ENCODE results near the gene IFNGR2. TPM values are rescaled to one million over a fixed set of nuclear protein-coding genes. Genes with fewer than 3 reads are reported as not detected.

IFNGR2 gene
- total RNA-seq, result 53.1 TPM

GRCh38 chr21:33403128-33403785, at the start of gene IFNGR2:
TSS of gene IFNGR2 (plus strand) at chr21:33403413. CDS start at chr21:33403544, 131 bp downstream.

GRCh38 chr21:33479679-33480480, 76.7 kb downstream of the IFNGR2 start, which contains the start of gene TMEM50B:
TSS of gene TMEM50B (minus strand) at chr21:33479974. CDS start at chr21:33468885, 11,089 bp downstream.

Other genes with a start within 250 kb of the IFNGR2 start
- gene IFNAR2, start 173.5 kb upstream of the IFNGR2 start, total RNA-seq, result 12.8 TPM
- 20.7 TPM for gene IL10RB, start 137.0 kb upstream of the IFNGR2 start, total RNA-seq
- gene IFNAR1, start 78.4 kb upstream of the IFNGR2 start, total RNA-seq, result 51.9 TPM
- 87.6 TPM for gene TMEM50B, start 76.6 kb downstream of the IFNGR2 start, total RNA-seq
- 3.2 TPM for gene DNAJC28, start 88.3 kb downstream of the IFNGR2 start, total RNA-seq
- 94.7 TPM for gene GART, start 138.7 kb downstream of the IFNGR2 start, total RNA-seq
- 373 TPM for gene SON, start 139.6 kb downstream of the IFNGR2 start, total RNA-seq
- gene DONSON, start 185.3 kb downstream of the IFNGR2 start, total RNA-seq, result 18.5 TPM
- 80.0 TPM for gene CRYZL1, start 238.3 kb downstream of the IFNGR2 start, total RNA-seq
- gene ITSN1, start 239.1 kb downstream of the IFNGR2 start, total RNA-seq, result 121 TPM